Mesenteric fat pad (tissue), 1 donor: ENCODE measurements around the gene ZFR2. TPM values are rescaled to one million over a fixed set of nuclear protein-coding genes. Genes with fewer than 3 reads are reported as not detected.
"Not testable (repeated sequence)": the region's sequence is repeated elsewhere in the genome, so short reads cannot be mapped to it uniquely, and the experiment has no call there.

Experiments
- DNase-seq: peaks from one replicate; pipeline ENCODE4 v3.0.0-alpha.2; 2020; ENCODE audit warnings: low spot score
- total RNA-seq: library from RNA; stranded (reverse); fragmentation: NEBNext Ultra II Directional; extraction: Animal tissue kit (Norgen Biotek cat#: 25700); gene quantifications from one replicate; pipeline ENCODE4 v1.2.1, GENCODE V29; 2021
- donor health status: DM: yes; HTN: yes; CAD: no.

The ZFR2 gene
- total RNA-seq, 1 donor from 2014 or later: not detected

GRCh38 chr19:3774621-3775373 lies 94.0 kb downstream of the ZFR2 start:
- no peak for DNase-seq

GRCh38 chr19:3773814-3774515 lies 94.9 kb downstream of the ZFR2 start:
- no peak for DNase-seq

GRCh38 chr19:3771906-3772455 lies 96.9 kb downstream of the ZFR2 start, which contains the start of gene RAX2:
Gene RAX2 (minus strand): TSS chr19:3772228. CDS start chr19:3771742, 486 bp downstream.
- DNase-seq: no peak

- no peak for DNase-seq
Measured at GRCh38 chr19:3771000-3771905, 97.6 kb downstream of the ZFR2 start.

GRCh38 chr19:3770136-3770999 lies 98.5 kb downstream of the ZFR2 start:
- no peak for DNase-seq

- DNase-seq: no peak
Measured at GRCh38 chr19:3769494-3769893, 99.3 kb downstream of the ZFR2 start.

- no peak for DNase-seq
Measured at GRCh38 chr19:3768748-3769099, 100.1 kb downstream of the ZFR2 start.

- no peak for DNase-seq
Measured at GRCh38 chr19:3768015-3768747, 100.7 kb downstream of the ZFR2 start.

GRCh38 chr19:3767050-3767449 lies 101.8 kb downstream of the ZFR2 start:
- DNase-seq: no peak

- DNase-seq: no peak
Measured at GRCh38 chr19:3766520-3766919, 102.3 kb downstream of the ZFR2 start.

GRCh38 chr19:3765757-3766156 lies 103.1 kb downstream of the ZFR2 start:
- not testable (repeated sequence) for DNase-seq

- no peak for DNase-seq
Measured at GRCh38 chr19:3765121-3765520, 103.7 kb downstream of the ZFR2 start.

GRCh38 chr19:3762501-3763459 lies 106.1 kb downstream of the ZFR2 start, which contains the start of gene MRPL54:
Gene MRPL54 (plus strand): TSS chr19:3762682. CDS start chr19:3762701, 19 bp downstream.
- peak; percentile 100 for DNase-seq

- DNase-seq: no peak
Measured at GRCh38 chr19:3762130-3762473, 106.7 kb downstream of the ZFR2 start.

- peak; percentile 98 for DNase-seq
Measured at GRCh38 chr19:3761382-3762129, 107.3 kb downstream of the ZFR2 start, which contains the start of gene APBA3. Gene APBA3 (minus strand): TSS chr19:3761692. CDS start chr19:3760264, 1,428 bp downstream.

GRCh38 chr19:3760871-3761361 lies 107.9 kb downstream of the ZFR2 start:
- no peak for DNase-seq

GRCh38 chr19:3759482-3760254 lies 109.2 kb downstream of the ZFR2 start:
- no peak for DNase-seq
